Measurements from ENCODE around the gene ETV2.

DNA sequence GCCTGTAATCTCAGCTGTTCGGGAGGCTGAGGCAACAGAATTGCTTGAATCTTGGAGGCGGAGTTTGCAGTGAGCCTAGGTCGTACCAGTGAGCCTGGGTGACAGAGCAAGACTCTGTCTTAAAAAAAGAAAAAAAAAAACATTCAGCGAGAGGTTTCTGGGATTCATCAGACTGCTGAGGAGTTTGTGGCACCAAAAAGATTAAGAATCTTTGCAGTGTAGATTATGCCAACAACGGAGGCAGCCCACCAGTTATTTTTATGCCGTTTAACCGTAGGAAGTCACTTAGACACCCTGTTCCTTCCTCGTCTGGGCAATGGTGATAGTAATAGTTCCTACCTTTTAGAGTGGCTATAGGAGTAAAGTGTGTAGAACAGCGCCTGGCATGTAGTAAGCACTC is 9.0 kb downstream of the ETV2 start:
- TF ChIP-seq, protein P1, sequence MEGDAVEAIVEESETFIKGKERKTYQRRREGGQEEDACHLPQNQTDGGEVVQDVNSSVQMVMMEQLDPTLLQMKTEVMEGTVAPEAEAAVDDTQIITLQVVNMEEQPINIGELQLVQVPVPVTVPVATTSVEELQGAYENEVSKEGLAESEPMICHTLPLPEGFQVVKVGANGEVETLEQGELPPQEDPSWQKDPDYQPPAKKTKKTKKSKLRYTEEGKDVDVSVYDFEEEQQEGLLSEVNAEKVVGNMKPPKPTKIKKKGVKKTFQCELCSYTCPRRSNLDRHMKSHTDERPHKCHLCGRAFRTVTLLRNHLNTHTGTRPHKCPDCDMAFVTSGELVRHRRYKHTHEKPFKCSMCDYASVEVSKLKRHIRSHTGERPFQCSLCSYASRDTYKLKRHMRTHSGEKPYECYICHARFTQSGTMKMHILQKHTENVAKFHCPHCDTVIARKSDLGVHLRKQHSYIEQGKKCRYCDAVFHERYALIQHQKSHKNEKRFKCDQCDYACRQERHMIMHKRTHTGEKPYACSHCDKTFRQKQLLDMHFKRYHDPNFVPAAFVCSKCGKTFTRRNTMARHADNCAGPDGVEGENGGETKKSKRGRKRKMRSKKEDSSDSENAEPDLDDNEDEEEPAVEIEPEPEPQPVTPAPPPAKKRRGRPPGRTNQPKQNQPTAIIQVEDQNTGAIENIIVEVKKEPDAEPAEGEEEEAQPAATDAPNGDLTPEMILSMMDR (conservative IDR thresholded peaks at IDR 0.05): no peak
- no peak for TF ChIP-seq ZFX (IDR thresholded peaks at IDR 0.05)
